Measurements from ENCODE around the gene OSBPL8. TPM values are rescaled to one million over a fixed set of nuclear protein-coding genes. Genes with fewer than 3 reads are reported as not detected.

Gene OSBPL8
- total RNA-seq, 4 donors from 2014 or later = 50.0 to 55.0 (median 54.7) TPM

DNA sequence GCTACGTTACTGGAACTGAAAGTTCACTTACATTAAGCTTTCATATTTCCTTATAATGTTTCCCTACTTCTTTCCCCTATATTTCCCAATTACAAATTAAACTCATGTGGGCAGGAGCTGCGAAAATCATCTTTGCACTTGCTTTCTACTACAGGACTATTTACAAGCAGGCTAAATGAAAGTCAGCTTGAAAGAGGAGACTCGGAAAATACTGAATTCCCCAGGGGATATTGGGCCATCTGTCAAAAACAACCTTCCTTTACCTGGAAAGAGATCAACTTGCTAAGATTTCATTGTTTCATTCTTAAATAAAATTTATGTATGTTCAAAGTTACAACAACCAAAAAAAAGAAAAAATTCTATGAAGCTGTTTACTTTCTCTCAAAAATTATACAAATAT, 118.6 kb downstream of the OSBPL8 start:
- DNase-seq (ENCODE audit: extremely low spot score) = no peak
- peaks cover 0 to 5% (median 2%) of the 10 kb centered on the region in 4 donors for H3K4me1 ChIP-seq
- H3K9me3 ChIP-seq = no peaks in the 10 kb centered on the region
- H3K36me3 ChIP-seq = no peaks in the 10 kb centered on the region
- intact Hi-C loops (cut with DNase I) = no loop called here
- H3K27me3 ChIP-seq = no peaks in the 10 kb centered on the region
- WGBS = 94% methylated on average over 3 of the region's 3 CpGs
- H3K4me3 ChIP-seq = no peak overlapping the region
- no peak overlapping the region for H3K27ac ChIP-seq (replicated peaks in 1 of 4)
- no peak for TF ChIP-seq EP300 (IDR thresholded peaks at IDR 0.05)
- TF ChIP-seq, protein P1, sequence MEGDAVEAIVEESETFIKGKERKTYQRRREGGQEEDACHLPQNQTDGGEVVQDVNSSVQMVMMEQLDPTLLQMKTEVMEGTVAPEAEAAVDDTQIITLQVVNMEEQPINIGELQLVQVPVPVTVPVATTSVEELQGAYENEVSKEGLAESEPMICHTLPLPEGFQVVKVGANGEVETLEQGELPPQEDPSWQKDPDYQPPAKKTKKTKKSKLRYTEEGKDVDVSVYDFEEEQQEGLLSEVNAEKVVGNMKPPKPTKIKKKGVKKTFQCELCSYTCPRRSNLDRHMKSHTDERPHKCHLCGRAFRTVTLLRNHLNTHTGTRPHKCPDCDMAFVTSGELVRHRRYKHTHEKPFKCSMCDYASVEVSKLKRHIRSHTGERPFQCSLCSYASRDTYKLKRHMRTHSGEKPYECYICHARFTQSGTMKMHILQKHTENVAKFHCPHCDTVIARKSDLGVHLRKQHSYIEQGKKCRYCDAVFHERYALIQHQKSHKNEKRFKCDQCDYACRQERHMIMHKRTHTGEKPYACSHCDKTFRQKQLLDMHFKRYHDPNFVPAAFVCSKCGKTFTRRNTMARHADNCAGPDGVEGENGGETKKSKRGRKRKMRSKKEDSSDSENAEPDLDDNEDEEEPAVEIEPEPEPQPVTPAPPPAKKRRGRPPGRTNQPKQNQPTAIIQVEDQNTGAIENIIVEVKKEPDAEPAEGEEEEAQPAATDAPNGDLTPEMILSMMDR (IDR thresholded peaks at IDR 0.05) = no peak
- TF ChIP-seq POLR2AphosphoS5 (IDR thresholded peaks at IDR 0.05) = no peak
- TF ChIP-seq POLR2A (IDR thresholded peaks at IDR 0.05; ENCODE audit: low read depth) = no peak

DNA sequence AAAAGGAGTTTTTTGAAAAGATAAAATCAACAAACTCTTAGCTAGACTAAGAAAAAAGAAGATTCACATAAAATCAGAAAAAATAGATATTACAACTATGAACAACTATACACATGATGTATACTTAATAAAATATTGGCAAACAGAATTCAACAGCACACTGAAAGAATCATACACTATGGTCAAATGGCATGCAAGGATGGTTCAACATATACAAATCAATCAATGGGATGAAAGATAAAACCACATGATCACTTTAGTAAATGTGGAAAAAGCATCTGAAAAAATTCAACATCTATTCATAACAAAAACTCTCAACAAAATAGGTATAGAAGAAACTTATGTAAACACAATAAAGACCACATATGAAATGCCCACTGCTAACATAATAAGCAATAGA, 126.8 kb downstream of the OSBPL8 start:
- Histone ChIP-seq H3K9me3 (peaks cover 0 to 16% (median 14%) of the 10 kb centered on the region in 4 donors), H3K4me3 (no peak overlapping the region), H3K27me3 (no peaks in the 10 kb centered on the region), H3K27ac (replicated peaks in 1 of 4) (no peak overlapping the region), H3K36me3 (no peaks in the 10 kb centered on the region), H3K4me1 (peaks cover 0 to 3% (median 0%) of the 10 kb centered on the region in 4 donors)
- TF ChIP-seq EP300 (IDR thresholded peaks at IDR 0.05) = no peak
- no peak for TF ChIP-seq POLR2AphosphoS5 (IDR thresholded peaks at IDR 0.05)
- TF ChIP-seq POLR2A (IDR thresholded peaks at IDR 0.05; ENCODE audit: low read depth) = no peak
- TF ChIP-seq, protein P1 (IDR thresholded peaks at IDR 0.05) = no peak
- no peak for DNase-seq (ENCODE audit: extremely low spot score)
- intact Hi-C loops (cut with DNase I) = no loop called here

DNA sequence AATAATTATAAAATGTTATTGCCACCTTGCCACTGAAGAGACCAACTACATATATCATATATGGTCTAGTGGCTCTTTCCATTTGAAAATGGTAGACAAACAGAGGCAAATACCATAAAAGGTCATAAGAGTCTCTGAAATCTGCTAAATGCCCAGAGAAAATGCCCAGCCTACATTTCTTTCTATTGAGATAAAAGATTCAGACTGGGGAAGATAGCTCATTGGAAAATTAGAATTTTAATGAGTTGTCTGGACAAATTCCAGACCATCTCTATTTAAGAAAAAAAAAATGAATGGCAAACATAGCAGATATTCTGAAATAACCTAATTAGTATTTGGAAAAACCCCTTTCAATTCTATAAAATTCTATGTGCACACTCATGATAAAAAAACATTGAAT, 131.5 kb downstream of the OSBPL8 start:
- TF ChIP-seq, protein P1 (IDR thresholded peaks at IDR 0.05) = no peak
- TF ChIP-seq EP300 (IDR thresholded peaks at IDR 0.05) = no peak
- TF ChIP-seq POLR2AphosphoS5 (IDR thresholded peaks at IDR 0.05) = no peak
- TF ChIP-seq POLR2A (IDR thresholded peaks at IDR 0.05; ENCODE audit: low read depth) = no peak
- Histone ChIP-seq H3K4me3 (no peak overlapping the region), H3K27ac (replicated peaks in 1 of 4) (no peak overlapping the region), H3K27me3 (no peaks in the 10 kb centered on the region), H3K4me1 (peaks cover 1 to 3% (median 2%) of the 10 kb centered on the region in 4 donors), H3K9me3 (peaks cover 0 to 30% (median 15%) of the 10 kb centered on the region in 4 donors), H3K36me3 (no peaks in the 10 kb centered on the region)
- DNase-seq (ENCODE audit: extremely low spot score) = no peak
- intact Hi-C loops (cut with DNase I) = no loop called here

DNA sequence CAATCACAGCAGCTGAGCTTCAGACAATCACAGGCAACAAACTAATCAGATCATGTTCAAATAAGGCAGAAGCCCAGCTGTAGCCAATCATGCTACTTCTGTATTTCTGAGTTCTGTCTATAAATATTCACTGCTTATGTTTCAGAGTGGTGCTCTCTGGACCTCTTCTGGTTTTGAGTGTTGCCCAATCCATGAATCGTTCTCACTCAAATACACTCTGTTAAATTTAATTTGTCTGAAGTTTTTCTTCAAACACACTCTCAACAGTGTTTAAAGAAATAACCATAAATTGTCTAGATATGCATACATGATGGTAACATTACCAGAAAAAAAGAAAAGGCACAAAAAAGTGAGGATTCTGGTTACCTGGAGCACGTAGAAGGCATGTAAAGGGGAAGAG, 133.4 kb downstream of the OSBPL8 start:
- H3K36me3 ChIP-seq = no peaks in the 10 kb centered on the region
- intact Hi-C loops (cut with DNase I) = no loop called here
- TF ChIP-seq POLR2AphosphoS5 (IDR thresholded peaks at IDR 0.05) (no peak), EP300 (IDR thresholded peaks at IDR 0.05) (no peak), POLR2A (IDR thresholded peaks at IDR 0.05; ENCODE audit: low read depth) (no peak)
- TF ChIP-seq, protein P1 (IDR thresholded peaks at IDR 0.05) = no peak
- H3K9me3 ChIP-seq = peaks cover 0 to 21% (median 11%) of the 10 kb centered on the region in 4 donors
- no peak overlapping the region for H3K4me3 ChIP-seq
- H3K27ac ChIP-seq (replicated peaks in 1 of 4) = no peak overlapping the region
- WGBS = 94% methylated on average over 2 of the region's 2 CpGs
- H3K27me3 ChIP-seq = no peaks in the 10 kb centered on the region
- no peak for DNase-seq (ENCODE audit: extremely low spot score)
- peaks cover 5 to 15% (median 14%) of the 10 kb centered on the region in 4 donors for H3K4me1 ChIP-seq

DNA sequence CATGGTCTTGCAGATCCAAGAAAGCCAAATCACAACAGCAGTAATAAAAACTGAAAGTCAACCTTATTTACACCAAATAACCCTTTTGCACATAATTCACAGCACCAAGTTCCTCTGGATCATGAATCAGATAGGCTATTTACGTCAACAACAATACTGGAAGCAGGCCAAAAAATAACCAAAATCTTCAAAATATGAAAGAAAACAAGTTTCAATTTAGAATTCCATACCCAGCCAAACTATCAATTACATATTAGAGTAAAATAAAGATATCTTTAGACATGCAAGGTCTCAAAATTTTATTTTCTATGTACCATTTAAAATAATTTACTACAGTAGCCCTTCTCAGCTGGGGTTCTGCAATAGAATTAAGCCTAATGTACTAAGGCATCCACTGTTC, 134.6 kb downstream of the OSBPL8 start:
- Histone ChIP-seq H3K4me3 (no peak overlapping the region), H3K27me3 (no peaks in the 10 kb centered on the region), H3K36me3 (no peaks in the 10 kb centered on the region), H3K4me1 (peaks cover 8 to 15% (median 14%) of the 10 kb centered on the region in 4 donors), H3K9me3 (peaks cover 0 to 21% (median 11%) of the 10 kb centered on the region in 4 donors), H3K27ac (replicated peaks in 1 of 4) (no peak overlapping the region)
- 90% methylated on average over 1 of the region's 1 CpG for WGBS
- no peak for TF ChIP-seq POLR2A (IDR thresholded peaks at IDR 0.05; ENCODE audit: low read depth)
- TF ChIP-seq, protein P1 (IDR thresholded peaks at IDR 0.05) = no peak
- TF ChIP-seq POLR2AphosphoS5 (IDR thresholded peaks at IDR 0.05) = no peak
- TF ChIP-seq EP300 (IDR thresholded peaks at IDR 0.05) = no peak
- intact Hi-C loops (cut with DNase I) = no loop called here
- no peak for DNase-seq (ENCODE audit: extremely low spot score)

Data from esophagus muscularis mucosa (tissue), 4 donors.